Upper lobe of right lung (tissue), 1 donor: ENCODE measurements around the gene MCM9. TPM values are rescaled to one million over a fixed set of nuclear protein-coding genes. Genes with fewer than 3 reads are reported as not detected.

ENCODE experiments used
- ATAC-seq: fragments of 200-7000 bp; cut with Tn5 transposase; one replicate; pipeline ENCODE4 v1.9.1; 2020; ENCODE audit warnings: mild to moderate bottlenecking, moderate library complexity
- DNase-seq: peaks from one replicate; pipeline ENCODE4 v3.0.0-alpha.2; 2020
- H3K27ac ChIP-seq: fragments of 200-600 bp; one replicate; pipeline ENCODE4 v1.8.0; 2022
- H3K27me3 ChIP-seq: fragments of 200-600 bp; one replicate; pipeline ENCODE4 v1.8.0; 2022; ENCODE audit warnings: mild to moderate bottlenecking
- H3K36me3 ChIP-seq: fragments of 200-600 bp; one replicate; pipeline ENCODE4 v1.8.0; 2022
- H3K4me1 ChIP-seq: fragments of 200-600 bp; one replicate; pipeline ENCODE4 v1.8.0; 2022
- H3K4me3 ChIP-seq: fragments of 200-600 bp; one replicate; pipeline ENCODE4 v1.8.0; 2022; ENCODE audit warnings: mild to moderate bottlenecking
- H3K9me3 ChIP-seq: fragments of 200-600 bp; one replicate; pipeline ENCODE4 v1.8.0; 2022
- CTCF ChIP-seq: fragments of 200-600 bp; IDR thresholded peaks from one replicate; pipeline ENCODE4 v1.8.0; 2022; ENCODE audit warnings: antibody characterized with exemption
- intact Hi-C: fragments of 100-400 bp; cut with DNase I; formaldehyde crosslinking; loops from one replicate; pipeline ENCODE4 v1.11.0; 2022
- total RNA-seq: library from RNA; stranded (reverse); fragmentation: NEBNext Ultra II Directional; extraction: Animal tissue kit (Norgen Biotek cat#: 25700); gene quantifications from one replicate; pipeline ENCODE4 v1.2.1, GENCODE V29; 2021
- donor health status: DM: no; HTN: yes; CAD: no; lungs with severe emphysema.

Gene MCM9
- total RNA-seq, 1 donor from 2014 or later, result 19.5 TPM

GRCh38 chr6:118897386-118897785, 37.6 kb downstream of the MCM9 start:
- H3K4me1 ChIP-seq, result peaks cover 41% of the 10 kb centered on the region
- peaks cover 18% of the 10 kb centered on the region for H3K36me3 ChIP-seq
- no peaks in the 10 kb centered on the region for H3K9me3 ChIP-seq
- no peak overlapping the region for H3K27ac ChIP-seq
- H3K4me3 ChIP-seq, result no peak overlapping the region
- H3K27me3 ChIP-seq, result no peaks in the 10 kb centered on the region
- no peak for TF ChIP-seq CTCF
- no peak for ATAC-seq
- intact Hi-C loops, result no loop called here
- no peak for DNase-seq

- Histone ChIP-seq H3K27me3 (no peaks in the 10 kb centered on the region), H3K27ac (no peak overlapping the region), H3K36me3 (peaks cover 9% of the 10 kb centered on the region), H3K4me3 (peak overlapping the region; percentile 95), H3K9me3 (no peaks in the 10 kb centered on the region), H3K4me1 (peaks cover 49% of the 10 kb centered on the region)
- no peak for ATAC-seq
- peak; percentile 40 for TF ChIP-seq CTCF
- intact Hi-C loops, result no loop called here
- no peak for DNase-seq
These were observed 38.4 kb downstream of the MCM9 start for GRCh38 chr6:118896339-118897136.

GRCh38 chr6:118895859-118896258, 39.1 kb downstream of the MCM9 start:
- H3K9me3 ChIP-seq, result no peaks in the 10 kb centered on the region
- H3K36me3 ChIP-seq, result peaks cover 3% of the 10 kb centered on the region
- TF ChIP-seq CTCF, result no peak
- intact Hi-C loops, result no loop called here
- ATAC-seq (no peak), DNase-seq (no peak)
- peak overlapping the region; percentile 97 for H3K27ac ChIP-seq
- peak overlapping the region; percentile 95 for H3K4me3 ChIP-seq
- H3K27me3 ChIP-seq, result no peaks in the 10 kb centered on the region
- H3K4me1 ChIP-seq, result peaks cover 49% of the 10 kb centered on the region

GRCh38 chr6:118895261-118895560, 39.7 kb downstream of the MCM9 start:
- Histone ChIP-seq H3K27me3 (no peaks in the 10 kb centered on the region), H3K27ac (peak overlapping the region; percentile 97), H3K9me3 (no peaks in the 10 kb centered on the region), H3K36me3 (no peaks in the 10 kb centered on the region), H3K4me3 (peak overlapping the region; percentile 95), H3K4me1 (peaks cover 43% of the 10 kb centered on the region)
- no peak for TF ChIP-seq CTCF
- DNase-seq (no peak), ATAC-seq (no peak)
- intact Hi-C loops, result no loop called here

DNA sequence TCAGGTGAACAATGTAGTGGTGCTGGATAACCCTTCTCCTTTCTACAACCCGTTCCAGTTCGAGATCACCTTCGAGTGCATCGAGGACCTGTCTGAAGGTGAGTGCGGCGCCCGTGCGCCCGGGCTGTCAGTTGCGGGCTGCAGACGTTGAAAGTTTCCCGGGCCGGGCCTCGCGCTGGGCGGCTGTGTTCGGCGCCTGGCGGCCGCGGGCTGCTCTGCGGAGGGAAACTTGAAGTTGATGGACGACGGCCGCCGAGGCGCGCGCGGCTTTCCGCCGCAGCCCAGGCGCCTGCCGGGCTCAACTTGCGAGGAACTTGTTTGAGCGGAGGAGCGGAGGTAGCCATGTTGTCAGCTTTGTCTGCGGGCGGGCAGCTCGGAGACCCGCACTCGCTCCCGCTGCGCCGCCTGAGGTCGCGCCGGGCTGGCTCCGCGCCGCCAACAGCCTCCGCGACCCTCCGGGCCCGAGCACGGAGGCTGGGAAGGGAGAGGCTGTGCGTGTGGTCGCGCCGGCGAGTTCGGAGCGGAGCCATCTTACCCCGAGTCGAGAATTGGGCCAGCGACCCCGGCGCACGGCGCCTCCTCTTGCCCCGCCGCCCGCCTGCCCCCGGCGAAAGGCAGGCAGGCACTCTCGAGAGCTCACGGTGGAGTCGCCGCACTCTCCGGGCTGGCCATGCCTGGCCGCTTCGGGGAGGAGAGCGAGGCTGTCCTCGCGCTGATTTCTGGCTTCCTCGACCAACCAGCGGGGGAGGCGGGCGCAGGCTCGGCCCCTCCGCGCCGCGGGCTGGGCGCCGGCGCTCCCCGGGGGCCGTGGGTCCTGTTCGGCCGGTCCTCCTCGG, 40.3 kb downstream of the MCM9 start:
- peak; percentile 76 for ATAC-seq
- Histone ChIP-seq H3K9me3 (no peaks in the 10 kb centered on the region), H3K27ac (peak overlapping the region; percentile 97), H3K4me1 (peaks cover 38% of the 10 kb centered on the region), H3K27me3 (no peaks in the 10 kb centered on the region), H3K36me3 (no peaks in the 10 kb centered on the region), H3K4me3 (peak overlapping the region; percentile 95)
- intact Hi-C loops, result no loop called here
- TF ChIP-seq CTCF, result no peak
- peak; percentile 86 for DNase-seq
